Bone marrow (tissue), 2 donors: ENCODE results near the gene CSNK2A1.
A peak's percentile ranks its signal among the peaks of the same experiment; 100 is the strongest.
"Not testable (repeated sequence)": the region's sequence is repeated elsewhere in the genome, so short reads cannot be mapped to it uniquely, and the experiment has no call there.

Experiments
- DNase-seq, 2 donors: peaks; one replicate each; lab custom pipeline; 2025; lab: John Stamatoyannopoulos, UW

Gene CSNK2A1

GRCh38 chr20:454951-455350, 88.6 kb downstream of the CSNK2A1 start:
- DNase-seq, result no peak

GRCh38 chr20:452021-452420, 91.6 kb downstream of the CSNK2A1 start:
- not testable (repeated sequence) for DNase-seq

GRCh38 chr20:445514-446336, 97.9 kb downstream of the CSNK2A1 start:
- DNase-seq, result no peak

DNA sequence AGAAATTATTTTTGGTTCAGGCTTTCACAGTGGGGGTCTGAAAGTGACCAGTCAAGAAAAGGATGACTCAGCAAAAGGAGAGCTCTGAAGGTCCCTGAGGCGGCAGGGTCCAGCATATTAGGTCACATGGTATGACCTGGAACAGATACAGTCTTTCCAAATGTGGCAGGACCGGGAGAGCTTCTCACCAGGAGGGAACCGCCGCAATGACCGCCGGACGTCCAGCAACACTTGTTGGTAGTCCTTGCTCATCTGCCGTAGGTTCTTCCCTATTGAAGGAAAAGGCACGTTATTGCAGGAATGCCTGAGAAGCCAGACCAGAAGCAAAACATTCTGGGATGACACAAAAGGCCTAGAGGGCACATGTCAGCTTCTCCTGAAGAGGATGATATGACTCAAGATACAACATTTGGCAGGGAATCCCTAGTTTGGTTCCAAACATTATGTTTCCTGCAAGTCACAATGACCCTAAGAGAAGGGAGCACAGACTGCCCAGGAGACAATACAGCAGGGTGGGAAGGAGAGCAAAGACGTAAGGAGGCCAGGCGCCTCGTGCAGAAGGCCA, 98.6 kb downstream of the CSNK2A1 start:
- no peak for DNase-seq

DNA sequence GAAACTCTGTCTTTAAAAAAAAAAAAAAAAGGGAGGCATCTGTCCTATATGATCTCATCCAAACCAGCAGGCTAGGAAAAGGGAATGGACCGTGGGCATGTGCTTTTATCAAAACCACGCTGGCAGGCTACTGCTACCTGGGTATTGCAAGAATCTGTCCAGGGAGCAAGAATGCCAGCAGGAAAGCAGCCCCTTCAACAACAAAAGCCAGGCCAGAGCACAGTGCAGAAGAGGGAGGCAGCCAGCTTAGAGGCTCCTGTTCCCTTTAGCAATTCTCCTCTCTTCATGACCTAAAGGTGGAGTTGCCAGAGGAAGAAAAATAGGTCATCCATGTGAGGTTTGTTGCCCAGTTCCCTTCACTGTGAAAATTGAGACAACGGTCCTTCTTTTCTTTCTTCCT, 99.5 kb downstream of the CSNK2A1 start:
- no peak for DNase-seq

DNA sequence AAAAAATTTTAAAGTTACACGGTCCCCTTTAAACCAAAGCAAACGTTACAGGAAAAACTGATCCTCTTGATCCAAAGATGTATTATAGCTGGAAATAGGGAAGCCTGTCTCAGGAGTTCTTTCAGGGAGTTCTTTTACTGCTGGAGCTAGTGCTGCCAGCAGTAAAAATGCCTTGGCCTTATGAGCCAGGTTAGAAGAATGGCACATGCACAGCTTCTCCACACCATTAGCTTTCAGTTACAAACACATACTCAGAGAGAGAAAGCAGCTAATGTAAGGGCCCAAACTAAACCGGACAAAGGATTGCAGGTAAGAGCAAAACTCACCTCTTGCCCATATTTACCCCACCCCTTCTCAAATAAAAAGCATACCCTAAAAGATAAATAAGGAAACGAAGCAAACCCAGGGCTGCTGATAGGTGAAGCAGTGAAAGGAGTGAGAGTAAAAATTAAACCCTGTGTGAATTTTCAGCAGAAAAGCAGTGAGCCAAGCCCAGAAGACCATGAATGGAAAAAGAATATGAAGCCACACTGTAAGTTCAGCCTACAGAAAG, 100.3 kb downstream of the CSNK2A1 start:
- no peak for DNase-seq

GRCh38 chr20:440636-441035, 103.0 kb downstream of the CSNK2A1 start:
- DNase-seq, result no peak

GRCh38 chr20:440148-440547, 103.4 kb downstream of the CSNK2A1 start:
- DNase-seq, result no peak

GRCh38 chr20:438571-439469, 104.8 kb downstream of the CSNK2A1 start:
- DNase-seq, result peak in 1 of 2 donors; percentile 61

DNA sequence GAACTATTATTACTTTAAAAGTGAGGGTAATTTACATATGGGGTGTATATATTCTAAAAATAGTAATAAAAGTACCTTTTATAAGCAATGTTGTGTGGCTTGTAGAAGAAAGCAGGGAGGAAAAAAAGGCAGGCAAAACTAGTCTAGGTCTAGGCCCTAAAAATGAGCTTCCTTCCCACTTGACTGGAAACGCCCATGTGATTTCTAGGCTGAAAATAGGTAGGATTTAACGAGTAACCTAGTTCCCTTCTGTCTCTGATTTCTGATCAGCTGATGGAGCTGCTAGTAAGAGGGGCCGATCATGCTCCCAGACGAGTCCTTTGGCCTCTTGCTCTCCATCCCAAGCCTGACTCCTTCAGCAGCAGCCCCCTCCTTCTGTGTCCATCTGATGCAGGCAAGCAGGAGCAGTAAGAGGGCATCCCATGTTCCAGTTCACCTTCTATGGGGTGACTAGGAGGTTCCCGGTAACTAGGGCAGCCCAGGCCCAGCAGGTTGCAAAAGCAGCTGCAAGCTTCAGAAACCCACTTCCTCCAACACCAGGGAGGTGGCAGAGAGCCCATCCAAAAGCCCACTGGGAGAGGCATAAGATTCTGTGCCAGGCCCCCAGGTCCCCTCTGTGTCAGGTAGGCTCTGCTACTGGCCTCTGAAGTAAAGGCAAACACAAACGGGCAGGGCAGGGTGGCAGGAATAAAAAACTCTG, 105.7 kb downstream of the CSNK2A1 start:
- no peak for DNase-seq

DNA sequence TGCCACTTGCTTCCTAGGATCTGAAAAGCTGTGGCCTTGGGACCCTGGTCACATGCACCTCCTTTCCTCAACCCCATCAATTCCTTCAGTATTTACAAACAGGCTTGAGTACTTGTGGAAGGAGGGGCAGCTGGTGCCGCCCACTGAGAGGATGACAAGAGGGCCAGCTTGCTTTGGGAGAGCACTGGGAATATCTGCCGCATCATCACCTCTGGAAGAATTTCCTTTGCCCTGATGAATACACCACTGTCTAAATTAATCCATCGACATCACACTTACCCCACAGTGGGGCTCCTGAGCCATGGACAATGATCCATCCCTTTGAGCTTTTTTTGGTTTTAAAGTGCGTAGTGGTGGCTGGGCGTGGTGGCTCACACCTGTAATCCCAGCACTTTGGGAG, 107.1 kb downstream of the CSNK2A1 start:
- no peak for DNase-seq

DNA sequence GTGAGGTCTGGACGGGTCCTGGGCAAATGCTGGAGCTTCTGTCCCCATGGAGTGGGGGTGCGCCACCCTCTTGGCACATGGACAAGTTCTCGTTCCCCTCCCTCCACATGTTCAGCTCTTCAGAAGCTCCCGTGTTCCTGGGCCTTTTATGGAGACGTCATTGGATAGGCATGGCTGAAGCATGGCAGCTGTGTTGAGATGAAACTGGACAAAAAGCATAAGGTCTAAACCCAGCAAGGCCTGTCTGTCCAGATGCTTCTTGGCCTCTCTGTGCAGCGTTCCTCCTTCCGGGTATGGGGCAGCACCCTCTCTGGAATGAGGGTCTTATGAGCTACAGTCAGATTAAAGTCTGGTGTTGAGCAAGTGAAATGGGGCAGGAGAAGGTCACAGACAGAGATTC, 108.0 kb downstream of the CSNK2A1 start:
- no peak for DNase-seq

- no peak for DNase-seq
Observed at GRCh38 chr20:434661-435419, 108.8 kb downstream of the CSNK2A1 start.

DNA sequence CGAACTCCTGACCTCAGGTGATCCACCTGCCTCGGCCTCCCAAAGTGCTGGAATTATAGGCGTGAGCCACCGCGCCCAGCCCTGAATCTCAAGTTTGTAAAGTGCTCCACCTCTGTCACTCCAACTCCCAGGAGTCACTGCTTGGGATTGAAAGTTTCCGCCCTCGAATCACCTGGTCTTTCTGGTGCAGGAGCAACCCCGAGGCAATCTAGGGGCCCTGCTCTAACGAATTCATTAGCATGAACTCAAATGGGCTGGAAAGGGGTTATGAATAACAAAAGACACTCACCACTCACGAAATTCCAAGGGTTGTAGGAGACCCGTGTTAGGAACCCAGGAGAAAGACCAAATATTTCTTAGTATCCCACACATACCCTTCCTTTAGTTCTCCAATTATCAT, 109.4 kb downstream of the CSNK2A1 start:
- no peak for DNase-seq

GRCh38 chr20:433300-433975, 110.2 kb downstream of the CSNK2A1 start:
- DNase-seq, result no peak

- DNase-seq, result no peak
Observed at GRCh38 chr20:432677-433299, 110.8 kb downstream of the CSNK2A1 start.

GRCh38 chr20:432208-432607, 111.4 kb downstream of the CSNK2A1 start:
- no peak for DNase-seq

DNA sequence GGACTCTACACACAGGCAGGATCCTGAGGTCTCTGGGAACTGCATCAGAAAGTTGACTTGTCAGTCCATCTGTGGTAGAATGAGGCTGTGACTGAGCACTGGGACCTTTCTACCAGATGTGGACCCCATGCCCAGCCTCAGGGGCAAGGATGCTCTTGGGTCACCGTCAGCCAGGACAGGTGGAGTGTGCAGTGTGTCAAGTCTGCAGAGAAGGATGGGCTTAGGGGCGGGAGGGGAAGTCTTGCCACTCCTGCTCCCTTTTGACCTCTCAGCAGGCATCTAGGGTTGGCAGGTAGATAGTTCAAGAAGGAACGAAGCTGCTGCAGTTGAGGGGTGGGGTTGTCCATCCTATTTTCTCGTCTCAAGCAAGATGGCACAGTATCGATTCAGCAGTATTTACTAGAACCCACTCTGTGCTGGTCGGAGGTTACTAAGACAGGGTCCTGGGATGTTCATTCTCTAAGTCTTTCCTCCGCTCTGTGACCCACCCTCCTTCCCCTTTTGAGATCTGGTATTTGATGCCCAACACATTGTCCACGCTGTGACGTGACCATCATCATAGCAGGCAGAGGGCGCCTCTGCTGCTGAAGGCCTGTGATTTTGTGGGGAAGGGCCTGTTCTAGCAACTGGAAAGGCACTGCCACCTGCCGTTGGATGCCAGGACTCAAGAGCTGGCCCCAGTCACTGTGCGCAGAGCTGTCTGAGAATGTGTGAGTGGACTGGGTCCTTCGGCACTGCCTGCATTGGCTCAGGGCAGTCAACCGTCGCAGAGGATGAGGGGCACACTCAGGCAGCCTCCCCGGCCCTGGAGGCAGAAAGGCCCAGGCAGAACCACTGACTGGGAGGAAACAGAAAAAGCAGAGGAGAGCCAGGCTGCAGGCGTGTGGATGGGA, 112.3 kb downstream of the CSNK2A1 start:
- peak; percentile 14 to 51 for DNase-seq
